ENCODE data around the gene HPSE2.

- TF ChIP-seq CTCF (IDR thresholded peaks at IDR 0.05; ENCODE audit: insufficient read depth, low read length, poor library complexity, severe bottlenecking), result no peak
- TF ChIP-seq EZH2phosphoT487 (conservative IDR thresholded peaks at IDR 0.05; ENCODE audit: low read length), result no peak
These were observed 305.9 kb downstream of the HPSE2 start for GRCh38 chr10:98929709-98930108.
